ENCODE measurements around the gene DIPK1A.
"Not testable (repeated sequence)": the region's sequence is repeated elsewhere in the genome, so short reads cannot be mapped to it uniquely, and the experiment has no call there.

DIPK1A gene

GRCh38 chr1:92980732-92981647 lies 19.7 kb upstream of the DIPK1A start:
- DNase-seq (ENCODE audit: low spot score) = no peak

- no peak for DNase-seq (ENCODE audit: low spot score)
Observed at GRCh38 chr1:92975551-92976232, 14.4 kb upstream of the DIPK1A start.

GRCh38 chr1:92974112-92974511 lies 12.8 kb upstream of the DIPK1A start:
- not testable (repeated sequence) for DNase-seq (ENCODE audit: low spot score)

- no peak for DNase-seq (ENCODE audit: low spot score)
Observed at GRCh38 chr1:92973203-92973897, 12.1 kb upstream of the DIPK1A start.

GRCh38 chr1:92972409-92973129 lies 11.3 kb upstream of the DIPK1A start:
- no peak for DNase-seq (ENCODE audit: low spot score)

- not testable (repeated sequence) for DNase-seq (ENCODE audit: low spot score)
Observed at GRCh38 chr1:92971932-92972331, 10.7 kb upstream of the DIPK1A start.

- DNase-seq (ENCODE audit: low spot score) = no peak
Observed at GRCh38 chr1:92970990-92971689, 9.9 kb upstream of the DIPK1A start.

- DNase-seq (ENCODE audit: low spot score) = no peak
Observed at GRCh38 chr1:92969517-92969916, 8.3 kb upstream of the DIPK1A start.

- DNase-seq (ENCODE audit: low spot score) = peak; percentile 31
Observed at GRCh38 chr1:92968138-92969032, 7.1 kb upstream of the DIPK1A start.

GRCh38 chr1:92964998-92965397 lies 3.7 kb upstream of the DIPK1A start:
- DNase-seq (ENCODE audit: low spot score) = no peak

GRCh38 chr1:92964316-92964715 lies 3.1 kb upstream of the DIPK1A start:
- no peak for DNase-seq (ENCODE audit: low spot score)

GRCh38 chr1:92961896-92962752 lies 862 bp upstream of the DIPK1A start:
- DNase-seq (ENCODE audit: low spot score) = peak; percentile 75

- DNase-seq (ENCODE audit: low spot score) = peak; percentile 80
Observed at GRCh38 chr1:92960395-92961130, 699 bp downstream of the DIPK1A start.

GRCh38 chr1:92958203-92958970 lies 2.9 kb downstream of the DIPK1A start:
- no peak for DNase-seq (ENCODE audit: low spot score)

GRCh38 chr1:92957030-92957734 lies 4.1 kb downstream of the DIPK1A start:
- no peak for DNase-seq (ENCODE audit: low spot score)

- DNase-seq (ENCODE audit: low spot score) = no peak
Observed at GRCh38 chr1:92956254-92957029, 4.8 kb downstream of the DIPK1A start.

Data from GM03348 (cell line).